Measurements from ENCODE around the gene UBXN4. TPM values are rescaled to one million over a fixed set of nuclear protein-coding genes. Genes with fewer than 3 reads are reported as not detected.
A peak's percentile ranks its signal among the peaks of the same experiment; 100 is the strongest.
"Not testable (repeated sequence)": the region's sequence is repeated elsewhere in the genome, so short reads cannot be mapped to it uniquely, and the experiment has no call there.

UBXN4 gene
- total RNA-seq, 1 donor from 2014 or later, result 88.1 TPM

DNA sequence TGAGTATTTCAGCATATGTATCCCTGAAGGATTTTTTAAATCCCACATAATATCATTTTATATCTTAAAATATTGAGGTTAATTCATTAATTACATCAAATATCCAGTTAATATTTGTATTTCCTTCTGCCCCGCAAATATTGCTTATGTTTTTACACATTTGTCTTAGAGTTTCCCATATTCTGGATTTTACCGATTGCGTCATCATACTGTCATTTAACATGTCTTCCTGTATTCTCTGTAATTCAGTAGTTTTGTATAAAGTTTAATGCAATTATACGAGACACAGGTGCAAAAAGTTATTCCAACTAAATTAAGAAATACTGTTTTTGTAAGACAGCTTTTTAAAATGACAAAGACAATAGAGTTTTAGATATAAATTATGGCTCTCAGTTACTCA is 33.5 kb upstream of the UBXN4 start:
- intact Hi-C loops (cut with DNase I), result loop anchor here (10.0 kb wide), 1 partner anchor 703 kb away; no protein-coding TSS in a partner anchor
- no peaks in the 10 kb centered on the region for H3K4me1 ChIP-seq
- no peak overlapping the region for H3K27ac ChIP-seq
- H3K27me3 ChIP-seq (ENCODE audit: low read depth), result no peaks in the 10 kb centered on the region
- H3K36me3 ChIP-seq, result peaks cover 7% of the 10 kb centered on the region
- TF ChIP-seq, protein P1, sequence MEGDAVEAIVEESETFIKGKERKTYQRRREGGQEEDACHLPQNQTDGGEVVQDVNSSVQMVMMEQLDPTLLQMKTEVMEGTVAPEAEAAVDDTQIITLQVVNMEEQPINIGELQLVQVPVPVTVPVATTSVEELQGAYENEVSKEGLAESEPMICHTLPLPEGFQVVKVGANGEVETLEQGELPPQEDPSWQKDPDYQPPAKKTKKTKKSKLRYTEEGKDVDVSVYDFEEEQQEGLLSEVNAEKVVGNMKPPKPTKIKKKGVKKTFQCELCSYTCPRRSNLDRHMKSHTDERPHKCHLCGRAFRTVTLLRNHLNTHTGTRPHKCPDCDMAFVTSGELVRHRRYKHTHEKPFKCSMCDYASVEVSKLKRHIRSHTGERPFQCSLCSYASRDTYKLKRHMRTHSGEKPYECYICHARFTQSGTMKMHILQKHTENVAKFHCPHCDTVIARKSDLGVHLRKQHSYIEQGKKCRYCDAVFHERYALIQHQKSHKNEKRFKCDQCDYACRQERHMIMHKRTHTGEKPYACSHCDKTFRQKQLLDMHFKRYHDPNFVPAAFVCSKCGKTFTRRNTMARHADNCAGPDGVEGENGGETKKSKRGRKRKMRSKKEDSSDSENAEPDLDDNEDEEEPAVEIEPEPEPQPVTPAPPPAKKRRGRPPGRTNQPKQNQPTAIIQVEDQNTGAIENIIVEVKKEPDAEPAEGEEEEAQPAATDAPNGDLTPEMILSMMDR (IDR thresholded peaks at IDR 0.05), result no peak
- DNase-seq (no peak), ATAC-seq (no peak)
- no peaks in the 10 kb centered on the region for H3K9me3 ChIP-seq
- no peak overlapping the region for H3K4me3 ChIP-seq

DNA sequence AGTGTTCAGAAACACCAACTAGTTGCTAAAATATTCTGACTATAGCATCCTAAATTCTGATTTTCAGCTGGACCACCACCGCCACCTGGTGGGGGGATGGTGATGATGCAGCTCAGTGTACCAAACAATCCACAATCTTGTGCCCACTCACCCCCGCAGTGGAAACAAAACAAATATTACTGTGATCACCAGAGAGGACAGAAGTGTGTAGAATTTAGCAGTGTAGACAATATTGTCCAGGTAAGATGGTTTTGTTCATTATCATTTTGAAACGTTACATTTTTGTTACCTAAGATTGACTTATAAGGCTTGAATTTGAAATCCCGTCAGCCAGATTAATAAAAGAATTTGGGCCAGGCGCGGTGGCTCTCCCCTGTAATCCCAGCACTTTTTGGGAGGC is 31.7 kb upstream of the UBXN4 start:
- ATAC-seq, result peak; percentile 77 to 83
- DNase-seq, result peak; percentile 54
- H3K4me1 ChIP-seq, result no peaks in the 10 kb centered on the region
- no peak overlapping the region for H3K4me3 ChIP-seq
- peaks cover 9% of the 10 kb centered on the region for H3K36me3 ChIP-seq
- TF ChIP-seq, protein P1 (IDR thresholded peaks at IDR 0.05), result peak; percentile 94
- intact Hi-C loops (cut with DNase I), result loop anchor here (10.0 kb wide), 1 partner anchor 705 kb away; no protein-coding TSS in a partner anchor
- no peak overlapping the region for H3K27ac ChIP-seq
- H3K9me3 ChIP-seq, result no peaks in the 10 kb centered on the region
- H3K27me3 ChIP-seq (ENCODE audit: low read depth), result no peaks in the 10 kb centered on the region

DNA sequence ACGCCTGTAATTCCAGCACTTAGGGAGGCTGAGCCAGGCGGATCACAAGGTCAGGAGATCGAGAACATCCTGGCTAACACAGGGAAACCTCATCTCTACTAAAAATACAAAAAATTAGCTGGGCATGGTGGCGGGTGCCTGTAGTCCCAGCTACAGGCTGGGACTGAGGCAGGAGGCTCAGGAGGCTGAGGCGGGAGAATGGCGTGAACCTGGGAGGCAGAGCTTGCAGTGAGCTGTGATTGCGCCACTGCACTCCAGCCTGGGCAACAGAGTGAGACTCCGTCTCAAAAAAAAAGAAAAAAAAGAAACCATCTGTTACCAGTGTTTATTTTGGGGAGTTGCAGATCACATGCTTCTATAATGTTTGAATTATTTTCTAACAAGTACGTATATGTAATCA is 26.6 kb upstream of the UBXN4 start:
- H3K9me3 ChIP-seq; H3K27me3 ChIP-seq (ENCODE audit: low read depth); H3K4me1 ChIP-seq; ATAC-seq; H3K27ac ChIP-seq; DNase-seq; intact Hi-C loops (cut with DNase I); H3K4me3 ChIP-seq: not testable (repeated sequence)
- peaks cover 32% of the 10 kb centered on the region for H3K36me3 ChIP-seq

DNA sequence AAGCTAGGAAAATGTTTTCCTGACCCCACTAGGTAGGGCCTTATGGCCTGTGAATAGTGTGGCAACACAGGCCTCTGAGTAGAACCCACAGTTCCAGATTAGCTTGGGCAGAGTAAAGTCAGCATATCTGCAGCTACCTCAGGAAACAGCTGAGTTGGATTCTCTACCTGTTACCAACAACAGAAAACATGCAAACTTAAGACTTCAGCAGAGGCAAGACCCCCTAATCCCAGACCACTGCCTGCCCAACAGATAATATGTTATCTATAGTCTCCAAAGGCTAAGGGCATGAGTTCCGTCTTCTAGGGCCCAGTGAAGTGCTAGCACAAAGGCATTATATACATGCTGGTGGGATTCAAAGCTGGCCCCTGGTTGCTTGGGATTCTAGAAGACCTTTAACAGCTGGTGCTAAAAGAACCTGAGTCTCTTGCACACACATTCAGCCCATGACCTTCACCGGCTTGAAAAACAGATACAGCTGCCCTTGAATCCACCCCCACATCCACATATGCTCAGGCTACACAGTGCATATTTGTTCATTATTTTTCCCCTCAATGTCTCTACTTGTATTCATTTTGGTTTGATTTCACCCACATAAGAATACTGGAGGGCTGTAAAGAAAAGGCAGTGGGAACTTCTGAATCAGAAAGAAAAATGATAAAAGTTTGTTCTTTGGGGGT is 13.5 kb upstream of the UBXN4 start:
- H3K36me3 ChIP-seq, result peaks cover 7% of the 10 kb centered on the region
- no peak for ATAC-seq
- DNase-seq, result no peak
- H3K4me3 ChIP-seq, result no peak overlapping the region
- H3K4me1 ChIP-seq, result no peaks in the 10 kb centered on the region
- no peak overlapping the region for H3K27ac ChIP-seq
- no peaks in the 10 kb centered on the region for H3K9me3 ChIP-seq
- TF ChIP-seq, protein P1 (IDR thresholded peaks at IDR 0.05), result no peak
- H3K27me3 ChIP-seq (ENCODE audit: low read depth), result no peaks in the 10 kb centered on the region
- intact Hi-C loops (cut with DNase I), result no loop called here

DNA sequence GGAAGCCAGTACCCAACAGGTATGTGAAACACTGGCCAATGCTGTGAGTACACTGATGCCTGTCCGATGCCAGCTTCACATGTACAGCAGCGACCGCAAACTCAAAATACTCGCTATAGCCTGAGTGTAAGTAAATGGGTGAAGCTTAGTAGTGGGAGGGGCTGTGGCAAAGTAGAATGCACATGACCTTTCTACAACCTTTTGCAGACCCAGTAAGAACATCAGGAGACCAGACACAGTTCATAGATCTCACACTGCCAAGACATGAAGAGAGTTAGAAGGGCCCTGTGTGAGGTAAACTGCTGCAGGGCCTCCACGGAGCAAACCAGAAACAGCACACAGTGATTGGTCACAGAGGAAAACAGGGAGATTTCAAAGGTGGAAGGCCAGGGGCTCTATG is 9.1 kb upstream of the UBXN4 start:
- TF ChIP-seq, protein P1 (IDR thresholded peaks at IDR 0.05), result no peak
- Histone ChIP-seq H3K36me3 (no peaks in the 10 kb centered on the region), H3K27ac (no peak overlapping the region), H3K27me3 (ENCODE audit: low read depth) (no peaks in the 10 kb centered on the region), H3K4me3 (no peak overlapping the region), H3K9me3 (no peaks in the 10 kb centered on the region), H3K4me1 (no peaks in the 10 kb centered on the region)
- ATAC-seq (no peak), DNase-seq (no peak)
- intact Hi-C loops (cut with DNase I), result no loop called here

DNA sequence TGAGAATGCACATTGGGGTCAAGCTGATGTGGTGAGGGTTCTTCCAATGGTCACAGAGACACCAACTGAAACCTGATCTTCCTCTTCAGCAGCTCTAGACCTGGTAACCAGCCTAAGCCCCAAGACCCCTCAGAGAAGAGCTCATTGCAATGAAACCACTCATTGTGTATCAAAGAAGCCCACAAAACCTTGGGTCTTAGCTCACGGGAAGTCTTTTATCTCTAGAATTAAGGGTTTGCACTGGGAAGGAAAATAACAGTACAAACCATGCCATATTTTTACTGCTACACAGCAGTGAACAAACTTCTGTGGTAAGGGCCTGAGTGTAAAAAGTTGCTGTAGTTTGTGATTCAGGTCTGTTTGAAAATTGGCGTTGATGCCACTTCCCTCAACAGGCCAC is 8.6 kb upstream of the UBXN4 start:
- Histone ChIP-seq H3K4me1 (no peaks in the 10 kb centered on the region), H3K27me3 (ENCODE audit: low read depth) (no peaks in the 10 kb centered on the region), H3K9me3 (no peaks in the 10 kb centered on the region), H3K36me3 (no peaks in the 10 kb centered on the region), H3K4me3 (no peak overlapping the region), H3K27ac (no peak overlapping the region)
- no peak for ATAC-seq
- intact Hi-C loops (cut with DNase I), result no loop called here
- no peak for DNase-seq
- TF ChIP-seq, protein P1 (IDR thresholded peaks at IDR 0.05), result no peak
